ENCODE data around the gene CD151. TPM values are rescaled to one million over a fixed set of nuclear protein-coding genes. Genes with fewer than 3 reads are reported as not detected.

The CD151 gene
- total and polyA plus RNA-seq, 5 donors = 406 to 671 (median 470) TPM

DNA sequence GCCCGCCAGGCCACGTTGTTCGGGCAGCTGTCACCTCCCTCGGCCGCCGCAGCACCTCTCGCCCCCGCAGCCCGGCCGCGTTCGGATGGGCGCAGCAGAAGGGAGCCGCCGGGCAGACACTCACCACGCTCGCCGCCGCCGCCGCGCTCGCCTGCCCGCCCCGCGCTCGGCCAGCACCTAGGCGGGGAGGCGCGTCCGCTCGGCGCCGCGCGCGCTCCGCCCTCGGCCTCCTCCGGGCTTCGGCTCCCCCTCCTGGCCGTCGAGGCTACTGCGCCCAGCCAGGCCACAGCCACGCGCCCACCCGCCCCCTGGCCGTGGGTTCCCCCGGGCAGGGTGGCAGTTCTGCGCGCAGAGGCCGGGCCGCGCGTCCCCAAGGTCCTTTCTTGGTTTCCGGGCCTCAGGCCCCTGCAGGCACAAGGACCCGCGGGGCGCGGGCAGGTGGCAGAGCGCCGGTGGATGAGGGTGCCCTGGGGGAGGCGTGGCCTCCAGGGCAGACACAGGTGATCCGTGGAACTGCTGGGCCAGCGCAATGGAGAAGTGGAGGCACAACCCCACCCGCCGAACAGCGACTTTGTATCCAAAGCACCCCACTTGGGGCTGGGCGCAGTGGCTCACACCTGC, 34.5 kb upstream of the CD151 start, which contains the start of gene SLC25A22:
TSS of gene SLC25A22 (minus strand) at position 189 of the 621 bp plus-strand sequence. CDS start 3,275 bp downstream, outside the sequence.
- H3K4me3 ChIP-seq (ENCODE audit: low read length) = peak within 1 kb of the TSS; percentile 66
- H3K27me3 ChIP-seq (ENCODE audit: control insufficient read depth, insufficient read depth) = no peaks in the 10 kb centered on the region
- intact Hi-C loops (cut with DNase I) = no loop called here
- H3K27ac ChIP-seq (ENCODE audit: low read length) = peak within 1 kb of the TSS; percentile 26
- WGBS = 4% methylated on average over 69 of the region's 69 CpGs
- ATAC-seq (peak; percentile 59 to 61), DNase-seq (peak; percentile 80 to 93 (median 93))
- no peaks in the 10 kb centered on the region for H3K9me3 ChIP-seq (ENCODE audit: control insufficient read depth, low read length)
- peaks cover 6% of the 10 kb centered on the region for H3K4me1 ChIP-seq (ENCODE audit: control insufficient read depth, insufficient read depth, low read length)

DNA sequence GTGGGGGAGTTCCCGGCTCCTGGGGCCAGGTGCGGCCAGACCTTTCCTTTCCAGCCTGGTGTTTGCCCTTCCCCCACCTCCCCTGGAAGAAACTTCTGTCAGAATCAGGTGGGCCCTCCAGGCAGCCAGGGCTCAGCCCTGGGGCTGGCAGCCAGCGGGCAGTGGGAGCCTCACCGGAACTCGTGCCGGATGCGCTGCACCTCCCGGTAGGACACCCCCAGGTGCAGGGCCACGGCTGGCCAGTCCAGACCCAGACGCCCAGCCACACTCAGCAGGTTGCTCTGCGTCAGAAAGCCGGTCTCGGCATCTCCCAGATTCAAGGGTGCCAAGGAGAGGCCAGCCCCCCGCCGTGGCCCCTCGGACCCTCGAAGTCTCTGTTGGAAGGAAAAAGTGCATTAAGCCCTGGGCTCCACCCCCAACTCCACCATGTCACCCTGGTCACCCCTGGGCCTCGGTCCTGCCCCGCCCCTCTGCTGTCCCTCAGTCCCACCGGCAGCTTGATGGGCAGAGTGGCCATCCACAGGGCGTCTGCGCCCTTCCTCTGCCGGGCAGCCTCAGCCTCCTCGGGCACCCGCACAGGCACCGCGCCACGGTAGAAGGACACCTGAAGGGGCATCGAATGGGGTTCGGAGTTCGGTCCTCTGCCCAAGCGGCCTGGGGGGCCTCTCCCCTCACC, 33.0 kb upstream of the CD151 start:
- peak in 2 of 3 donors; percentile 61 to 67 for DNase-seq
- intact Hi-C loops (cut with DNase I) = no loop called here
- Histone ChIP-seq H3K4me1 (ENCODE audit: control insufficient read depth, insufficient read depth, low read length) (peaks cover 8% of the 10 kb centered on the region), H3K27ac (ENCODE audit: low read length) (no peak overlapping the region), H3K9me3 (ENCODE audit: control insufficient read depth, low read length) (no peaks in the 10 kb centered on the region), H3K27me3 (ENCODE audit: control insufficient read depth, insufficient read depth) (no peaks in the 10 kb centered on the region), H3K4me3 (ENCODE audit: low read length) (no peak overlapping the region)
- ATAC-seq = no peak
- WGBS = 94% methylated on average over 32 of the region's 32 CpGs

DNA sequence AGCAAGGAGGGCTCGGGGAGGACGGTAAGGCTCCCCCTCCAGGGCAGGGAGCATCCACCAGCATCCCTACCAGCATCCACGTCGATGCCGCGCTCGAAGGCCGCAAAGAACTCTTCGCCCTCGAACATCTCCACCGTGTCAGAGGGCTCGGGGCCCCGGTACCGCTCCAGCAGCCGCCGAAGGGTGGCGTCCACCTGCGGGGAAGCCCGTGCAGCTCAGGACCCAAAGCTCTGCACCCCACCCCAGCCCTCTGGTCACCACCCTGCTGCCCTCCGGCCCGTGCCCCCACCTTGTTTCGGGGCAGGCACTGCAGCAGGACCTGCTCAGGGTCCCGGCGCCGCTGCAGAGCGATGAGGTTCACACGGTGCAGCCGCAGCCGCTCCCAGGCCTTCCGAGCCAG, 32.3 kb upstream of the CD151 start:
- no peak overlapping the region for H3K4me3 ChIP-seq (ENCODE audit: low read length)
- no peak for ATAC-seq
- H3K27me3 ChIP-seq (ENCODE audit: control insufficient read depth, insufficient read depth) = no peaks in the 10 kb centered on the region
- H3K27ac ChIP-seq (ENCODE audit: low read length) = no peak overlapping the region
- 93% methylated on average over 30 of the region's 30 CpGs for WGBS
- peaks cover 8% of the 10 kb centered on the region for H3K4me1 ChIP-seq (ENCODE audit: control insufficient read depth, insufficient read depth, low read length)
- intact Hi-C loops (cut with DNase I) = no loop called here
- H3K9me3 ChIP-seq (ENCODE audit: control insufficient read depth, low read length) = no peaks in the 10 kb centered on the region
- DNase-seq = peak in 1 of 3 donors; percentile 61

DNA sequence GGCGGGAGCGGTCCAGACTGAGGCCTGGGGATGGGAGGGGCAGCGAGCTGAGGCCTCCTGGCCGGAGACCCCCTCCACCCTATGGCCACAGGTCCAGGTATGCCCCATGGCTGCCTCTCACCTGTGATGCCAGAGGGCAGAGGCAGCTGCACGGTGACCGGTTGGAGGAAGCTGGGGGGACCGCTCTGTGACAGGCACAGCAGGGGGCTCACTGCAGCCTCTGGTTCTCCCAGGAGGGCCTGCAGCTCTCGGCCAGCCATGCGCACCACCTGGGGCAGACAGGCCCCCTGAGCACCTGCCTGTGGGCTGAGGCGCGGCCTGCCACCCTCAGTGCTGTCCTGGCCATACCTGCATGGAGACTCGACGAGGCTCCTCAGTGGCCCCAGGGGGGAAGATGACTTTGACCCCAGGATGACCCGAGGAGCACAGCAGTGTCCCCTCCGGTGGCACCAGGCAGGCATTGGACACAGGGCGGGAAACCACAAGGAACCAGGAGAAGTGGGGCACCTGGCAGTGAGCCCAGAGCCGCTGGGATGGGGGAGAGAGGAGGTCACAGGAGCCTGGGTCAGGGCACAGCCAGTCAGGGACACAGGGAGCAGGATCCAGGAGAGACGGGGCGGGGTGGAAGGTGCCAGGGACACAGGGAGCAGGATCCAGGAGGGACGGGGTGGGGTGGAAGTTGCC, 31.5 kb upstream of the CD151 start:
- Histone ChIP-seq H3K4me1 (ENCODE audit: control insufficient read depth, insufficient read depth, low read length) (peaks cover 8% of the 10 kb centered on the region), H3K4me3 (ENCODE audit: low read length) (no peak overlapping the region), H3K27ac (ENCODE audit: low read length) (no peak overlapping the region), H3K9me3 (ENCODE audit: control insufficient read depth, low read length) (no peaks in the 10 kb centered on the region), H3K27me3 (ENCODE audit: control insufficient read depth, insufficient read depth) (no peaks in the 10 kb centered on the region)
- DNase-seq (peak in 1 of 3 donors; percentile 73), ATAC-seq (no peak)
- 90% methylated on average over 20 of the region's 20 CpGs for WGBS
- intact Hi-C loops (cut with DNase I) = no loop called here

DNA sequence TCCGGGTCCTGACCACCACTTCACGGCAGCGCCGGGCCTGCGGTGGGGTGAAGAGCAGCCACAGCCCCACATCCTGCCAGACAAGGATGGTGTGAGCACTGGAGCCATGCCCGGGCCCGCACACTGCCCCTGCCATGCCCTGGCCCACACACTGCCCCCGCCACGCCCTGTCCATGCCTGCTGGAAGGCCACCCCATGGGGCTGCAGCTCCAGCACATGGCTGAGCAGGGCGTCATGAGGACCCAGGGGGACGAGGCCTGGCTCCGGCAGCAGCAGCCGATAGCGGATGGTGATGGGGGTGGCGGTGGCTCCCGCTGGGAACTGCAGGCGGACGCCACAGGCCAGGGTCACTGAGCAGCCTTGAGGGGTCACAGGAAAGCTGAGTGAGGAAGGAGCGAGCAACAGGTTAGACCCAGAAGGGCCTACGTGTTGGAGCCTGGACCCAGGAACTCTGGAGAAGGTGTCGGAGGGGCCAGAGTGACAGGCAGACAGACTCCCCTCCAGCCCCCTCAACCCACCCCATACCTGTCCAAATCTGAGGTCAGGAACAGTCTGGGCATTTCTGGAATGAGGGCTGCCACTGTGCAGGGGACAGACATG, 30.6 kb upstream of the CD151 start:
- no peak for ATAC-seq
- WGBS = 96% methylated on average over 21 of the region's 21 CpGs
- intact Hi-C loops (cut with DNase I) = no loop called here
- no peak for DNase-seq
- H3K9me3 ChIP-seq (ENCODE audit: control insufficient read depth, low read length) = no peaks in the 10 kb centered on the region
- H3K4me3 ChIP-seq (ENCODE audit: low read length) = no peak overlapping the region
- H3K4me1 ChIP-seq (ENCODE audit: control insufficient read depth, insufficient read depth, low read length) = peaks cover 3% of the 10 kb centered on the region
- no peak overlapping the region for H3K27ac ChIP-seq (ENCODE audit: low read length)
- H3K27me3 ChIP-seq (ENCODE audit: control insufficient read depth, insufficient read depth) = no peaks in the 10 kb centered on the region

DNA sequence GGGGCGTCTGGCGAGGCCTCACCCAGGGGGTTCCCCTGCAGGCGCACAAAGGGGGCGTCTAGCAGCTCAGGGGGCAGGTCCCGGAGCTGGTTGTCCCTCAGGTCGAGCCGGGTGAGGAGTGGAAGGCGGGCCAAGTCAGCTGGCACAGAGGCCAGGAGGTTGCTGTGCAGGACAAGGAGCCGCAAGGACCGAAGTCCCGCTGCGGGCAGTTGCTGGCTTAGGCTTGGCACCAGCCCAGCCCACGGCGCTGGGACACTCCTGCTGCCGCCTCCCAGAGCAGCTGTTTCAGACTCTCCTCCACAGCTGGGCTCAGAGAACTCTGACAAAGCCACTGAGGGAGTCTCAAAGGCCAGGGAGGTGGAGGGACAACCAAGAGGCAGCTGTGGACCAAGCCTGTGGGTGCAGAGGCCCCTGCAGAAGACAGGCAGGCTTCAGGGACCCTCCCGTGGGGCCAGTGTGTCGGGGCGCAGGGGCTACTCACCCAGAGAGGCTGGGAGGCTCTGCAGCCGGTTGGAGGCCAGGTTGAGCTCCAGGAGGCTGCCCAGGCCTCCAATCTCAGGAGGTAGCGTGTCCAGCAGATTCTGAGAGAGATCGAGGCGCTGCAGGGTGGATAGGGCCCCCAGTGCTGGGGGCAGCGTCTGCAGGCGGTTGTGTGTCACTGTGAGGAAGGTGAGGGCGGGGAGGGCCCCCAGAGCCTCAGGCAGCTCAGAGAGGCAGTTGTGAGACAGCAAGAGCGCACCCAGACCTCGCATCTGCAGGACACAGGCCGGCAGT, 29.9 kb upstream of the CD151 start:
- 93% methylated on average over 28 of the region's 28 CpGs for WGBS
- peak in 1 of 3 donors; percentile 71 for DNase-seq

DNA sequence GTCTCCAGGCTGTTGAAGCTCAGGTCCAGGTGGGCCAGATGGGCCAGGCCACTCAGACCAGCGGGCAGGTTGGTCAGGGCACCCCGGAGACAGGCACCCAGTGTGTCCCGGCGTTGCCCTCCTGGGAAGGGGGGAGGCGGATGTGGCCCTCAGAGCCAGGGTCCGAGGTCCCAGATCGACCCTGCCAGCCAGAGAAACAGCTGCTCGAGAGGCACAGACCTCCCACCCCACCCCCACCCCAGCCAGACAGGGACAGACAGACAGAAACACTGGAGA, 29.3 kb upstream of the CD151 start:
- no peak for ATAC-seq
- WGBS = 84% methylated on average over 8 of the region's 8 CpGs
- no peak overlapping the region for H3K4me3 ChIP-seq (ENCODE audit: low read length)

More for the DNA sequence above, 29.9 kb upstream of the CD151 start:
- no peaks in the 10 kb centered on the region for H3K9me3 ChIP-seq (ENCODE audit: control insufficient read depth, low read length)
- intact Hi-C loops (cut with DNase I) = no loop called here
- no peaks in the 10 kb centered on the region for H3K27me3 ChIP-seq (ENCODE audit: control insufficient read depth, insufficient read depth)
- no peak overlapping the region for H3K4me3 ChIP-seq (ENCODE audit: low read length)
- H3K4me1 ChIP-seq (ENCODE audit: control insufficient read depth, insufficient read depth, low read length) = peaks cover 3% of the 10 kb centered on the region
- no peak overlapping the region for H3K27ac ChIP-seq (ENCODE audit: low read length)
- no peak for ATAC-seq

DNA sequence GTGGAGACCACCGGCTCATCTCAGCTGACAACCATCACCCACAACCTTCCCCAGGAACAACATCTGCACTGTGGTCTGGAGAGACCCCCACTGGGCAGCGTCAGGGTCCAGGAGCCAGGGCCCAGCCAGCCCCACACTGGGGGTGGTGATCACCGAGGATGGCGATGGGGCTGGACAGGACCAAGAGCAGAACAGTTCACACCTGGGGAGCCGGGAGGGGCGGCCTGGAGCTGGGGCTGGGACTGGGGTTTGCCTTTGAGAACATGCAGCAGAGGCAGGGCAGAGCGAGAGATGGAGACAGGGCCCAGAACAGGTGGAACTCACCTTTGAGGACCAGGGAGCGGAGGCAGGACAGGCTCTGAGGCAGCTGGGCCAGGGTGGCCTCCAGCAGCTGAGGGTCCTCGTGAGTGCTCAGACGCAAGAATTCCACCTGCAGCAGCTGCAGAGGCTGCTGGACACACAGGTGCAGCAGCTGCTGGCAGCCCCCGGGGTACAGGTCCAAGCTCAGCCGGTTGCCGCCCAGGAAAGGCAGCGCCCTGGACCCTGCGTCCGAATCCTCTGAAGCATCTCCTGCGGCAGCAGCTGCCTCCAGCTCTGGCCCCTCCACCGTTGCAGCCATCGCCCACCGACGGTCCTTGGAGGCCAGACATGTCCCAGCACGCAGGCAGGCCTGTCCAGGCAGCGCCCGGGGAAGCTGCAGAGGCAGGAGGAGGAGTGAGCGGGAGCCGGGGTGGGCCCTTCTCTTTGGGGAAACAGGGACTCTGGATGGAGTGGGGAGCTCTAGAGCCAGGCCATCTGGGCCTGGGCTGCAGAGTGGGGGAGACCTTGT, 28.8 kb upstream of the CD151 start:
- intact Hi-C loops (cut with DNase I) = no loop called here
- ATAC-seq (no peak), DNase-seq (peak in 1 of 3 donors; percentile 72)
- no peaks in the 10 kb centered on the region for H3K9me3 ChIP-seq (ENCODE audit: control insufficient read depth, low read length)
- WGBS = 57% methylated on average over 26 of the region's 26 CpGs
- H3K27me3 ChIP-seq (ENCODE audit: control insufficient read depth, insufficient read depth) = no peaks in the 10 kb centered on the region
- H3K4me3 ChIP-seq (ENCODE audit: low read length) = no peak overlapping the region
- no peak overlapping the region for H3K27ac ChIP-seq (ENCODE audit: low read length)
- H3K4me1 ChIP-seq (ENCODE audit: control insufficient read depth, insufficient read depth, low read length) = peaks cover 3% of the 10 kb centered on the region

More for the DNA sequence above, 29.3 kb upstream of the CD151 start:
- Histone ChIP-seq H3K9me3 (ENCODE audit: control insufficient read depth, low read length) (no peaks in the 10 kb centered on the region), H3K4me1 (ENCODE audit: control insufficient read depth, insufficient read depth, low read length) (peaks cover 3% of the 10 kb centered on the region), H3K27me3 (ENCODE audit: control insufficient read depth, insufficient read depth) (no peaks in the 10 kb centered on the region), H3K27ac (ENCODE audit: low read length) (no peak overlapping the region)
- intact Hi-C loops (cut with DNase I) = no loop called here
- no peak for DNase-seq

DNA sequence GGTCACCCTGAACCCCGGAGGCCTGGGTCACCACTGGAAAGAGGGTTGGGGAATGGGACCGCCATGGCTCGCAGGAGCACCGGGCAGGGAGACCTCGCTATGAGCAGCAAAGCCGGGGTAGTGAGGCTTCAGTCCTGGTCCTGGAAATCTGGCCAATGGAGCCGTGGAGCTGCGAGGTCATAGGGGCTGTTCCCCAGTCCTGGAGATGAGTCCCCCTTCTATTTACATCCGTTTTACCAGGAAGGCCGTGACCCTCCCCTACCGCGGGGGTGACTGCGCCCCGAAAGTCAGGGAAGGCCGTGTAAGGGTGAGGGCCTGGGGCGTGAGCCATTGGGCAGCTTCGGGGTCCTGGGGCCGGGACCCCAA, 28.2 kb upstream of the CD151 start:
- no peak for ATAC-seq
- DNase-seq = no peak
- WGBS = 7% methylated on average over 18 of the region's 18 CpGs
- intact Hi-C loops (cut with DNase I) = no loop called here
- Histone ChIP-seq H3K27me3 (ENCODE audit: control insufficient read depth, insufficient read depth) (no peaks in the 10 kb centered on the region), H3K27ac (ENCODE audit: low read length) (no peak overlapping the region), H3K4me3 (ENCODE audit: low read length) (peak overlapping the region; percentile 49), H3K9me3 (ENCODE audit: control insufficient read depth, low read length) (no peaks in the 10 kb centered on the region), H3K4me1 (ENCODE audit: control insufficient read depth, insufficient read depth, low read length) (peaks cover 3% of the 10 kb centered on the region)
